ENCODE data around the gene ZBTB21.

The ZBTB21 gene

GRCh38 chr21:41939391-41939790 lies 70.8 kb downstream of the ZBTB21 start:
- no peak for DNase-seq (ENCODE audit: low read depth)
- TF ChIP-seq CTCF (IDR thresholded peaks at IDR 0.05; ENCODE audit: insufficient read depth, low read depth, low read length, missing control alignments), result no peak

More at GRCh38 chr21:41939391-41939790, 70.8 kb downstream of the ZBTB21 start:
- no peak overlapping the region for H3K4me3 ChIP-seq (ENCODE audit: low read length)

Measured in epithelial cell of esophagus (primary cell).